Bronchial epithelial cell (primary cell): ENCODE data around the gene GRIN3B. TPM values are rescaled to one million over a fixed set of nuclear protein-coding genes. Genes with fewer than 3 reads are reported as not detected.
A peak's percentile ranks its signal among the peaks of the same experiment; 100 is the strongest.

Experiments
- DNase-seq: peaks from one replicate; pipeline ENCODE4 v3.0.0-alpha.2; 2010; ENCODE audit warnings: low read depth
- FAIRE-seq: peaks from 2 replicates; lab custom pipeline; 2011; peaks lifted over from hg19 to GRCh38; lab: Jason Lieb, UNC
- H3K27me3 ChIP-seq: 2 replicates; pipeline ENCODE4 v1.5.1; 2011; ENCODE audit warnings: low read length; ENCODE audit not compliant: control insufficient read depth, insufficient read depth
- H3K36me3 ChIP-seq: 2 replicates; pipeline ENCODE4 v1.5.1; 2011; ENCODE audit warnings: low read length; ENCODE audit not compliant: control insufficient read depth, insufficient read depth
- H3K4me3 ChIP-seq: 2 replicates; pipeline ENCODE4 v1.5.1; 2011; ENCODE audit warnings: mild to moderate bottlenecking, low read depth, low read length, control low read depth
- total RNA-seq: library from RNA; depleted of rRNA; stranded (reverse); fragments of >200 nt; gene quantifications from 2 replicates; pipeline ENCODE4 v1.2.1, GENCODE V29; 2014
- TF ChIP-seq, protein P1 (sequence below): IDR thresholded peaks from 2 replicates; pipeline ENCODE4 v1.5.1; 2011; ENCODE audit warnings: mild to moderate bottlenecking, moderate library complexity, low read length, control low read depth, inconsistent platforms; ENCODE audit not compliant: insufficient read depth, severe bottlenecking

GRIN3B gene
- total RNA-seq, 1 donor from 2014 or later: 0.26 TPM

GRCh38 chr19:1053176-1054101 is 53.2 kb downstream of the GRIN3B start:
- no peak overlapping the region for H3K4me3 ChIP-seq
- TF ChIP-seq, protein P1, sequence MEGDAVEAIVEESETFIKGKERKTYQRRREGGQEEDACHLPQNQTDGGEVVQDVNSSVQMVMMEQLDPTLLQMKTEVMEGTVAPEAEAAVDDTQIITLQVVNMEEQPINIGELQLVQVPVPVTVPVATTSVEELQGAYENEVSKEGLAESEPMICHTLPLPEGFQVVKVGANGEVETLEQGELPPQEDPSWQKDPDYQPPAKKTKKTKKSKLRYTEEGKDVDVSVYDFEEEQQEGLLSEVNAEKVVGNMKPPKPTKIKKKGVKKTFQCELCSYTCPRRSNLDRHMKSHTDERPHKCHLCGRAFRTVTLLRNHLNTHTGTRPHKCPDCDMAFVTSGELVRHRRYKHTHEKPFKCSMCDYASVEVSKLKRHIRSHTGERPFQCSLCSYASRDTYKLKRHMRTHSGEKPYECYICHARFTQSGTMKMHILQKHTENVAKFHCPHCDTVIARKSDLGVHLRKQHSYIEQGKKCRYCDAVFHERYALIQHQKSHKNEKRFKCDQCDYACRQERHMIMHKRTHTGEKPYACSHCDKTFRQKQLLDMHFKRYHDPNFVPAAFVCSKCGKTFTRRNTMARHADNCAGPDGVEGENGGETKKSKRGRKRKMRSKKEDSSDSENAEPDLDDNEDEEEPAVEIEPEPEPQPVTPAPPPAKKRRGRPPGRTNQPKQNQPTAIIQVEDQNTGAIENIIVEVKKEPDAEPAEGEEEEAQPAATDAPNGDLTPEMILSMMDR: no peak
- no peaks in the 10 kb centered on the region for H3K27me3 ChIP-seq
- DNase-seq (no peak), FAIRE-seq (no peak)
- peaks cover 11% of the 10 kb centered on the region for H3K36me3 ChIP-seq

DNA sequence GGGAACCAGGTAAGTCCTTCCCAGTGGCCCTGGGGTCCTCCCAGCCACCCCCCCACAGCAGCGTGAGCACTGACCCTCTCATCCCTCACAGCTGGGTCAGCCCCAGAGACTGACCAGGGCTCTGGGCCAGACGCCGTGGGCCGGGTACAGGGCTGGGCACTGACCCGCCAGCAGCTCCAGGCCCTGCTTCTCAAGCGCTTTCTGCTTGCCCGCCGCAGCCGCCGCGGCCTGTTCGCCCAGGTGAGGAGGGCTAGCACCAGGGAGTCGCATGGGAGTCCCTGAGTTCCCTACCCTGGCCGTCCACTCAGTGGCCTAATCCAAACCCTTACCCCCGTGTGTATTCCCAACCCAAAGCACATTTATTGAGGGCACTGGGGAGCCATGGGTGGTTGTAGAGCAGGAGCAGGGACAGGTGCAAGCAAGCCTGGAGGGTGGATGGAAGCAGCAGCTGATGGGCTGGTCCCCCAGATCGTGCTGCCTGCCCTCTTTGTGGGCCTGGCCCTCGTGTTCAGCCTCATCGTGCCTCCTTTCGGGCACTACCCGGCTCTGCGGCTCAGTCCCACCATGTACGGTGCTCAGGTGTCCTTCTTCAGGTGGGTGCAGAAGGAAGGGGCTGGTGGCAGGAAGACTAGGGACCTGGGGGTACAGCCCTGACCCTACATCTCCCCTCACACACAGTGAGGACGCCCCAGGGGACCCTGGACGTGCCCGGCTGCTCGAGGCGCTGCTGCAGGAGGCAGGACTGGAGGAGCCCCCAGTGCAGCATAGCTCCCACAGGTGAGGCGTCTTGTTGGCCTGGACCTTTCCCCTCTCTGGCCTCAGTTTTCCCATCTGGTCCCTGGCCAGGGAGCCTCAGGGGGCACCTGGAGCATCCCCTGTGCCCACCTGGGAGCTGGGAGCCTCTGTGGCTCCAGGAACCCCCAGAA is 54.1 kb downstream of the GRIN3B start:
- no peak for DNase-seq
- Histone ChIP-seq H3K27me3 (no peaks in the 10 kb centered on the region), H3K4me3 (no peak overlapping the region), H3K36me3 (peaks cover 13% of the 10 kb centered on the region)
- TF ChIP-seq, protein P1: no peak
- FAIRE-seq: no peak

GRCh38 chr19:1055028-1055425 is 54.8 kb downstream of the GRIN3B start:
- FAIRE-seq (no peak), DNase-seq (no peak)
- Histone ChIP-seq H3K27me3 (no peaks in the 10 kb centered on the region), H3K36me3 (peaks cover 13% of the 10 kb centered on the region), H3K4me3 (no peak overlapping the region)
- TF ChIP-seq, protein P1: no peak

DNA sequence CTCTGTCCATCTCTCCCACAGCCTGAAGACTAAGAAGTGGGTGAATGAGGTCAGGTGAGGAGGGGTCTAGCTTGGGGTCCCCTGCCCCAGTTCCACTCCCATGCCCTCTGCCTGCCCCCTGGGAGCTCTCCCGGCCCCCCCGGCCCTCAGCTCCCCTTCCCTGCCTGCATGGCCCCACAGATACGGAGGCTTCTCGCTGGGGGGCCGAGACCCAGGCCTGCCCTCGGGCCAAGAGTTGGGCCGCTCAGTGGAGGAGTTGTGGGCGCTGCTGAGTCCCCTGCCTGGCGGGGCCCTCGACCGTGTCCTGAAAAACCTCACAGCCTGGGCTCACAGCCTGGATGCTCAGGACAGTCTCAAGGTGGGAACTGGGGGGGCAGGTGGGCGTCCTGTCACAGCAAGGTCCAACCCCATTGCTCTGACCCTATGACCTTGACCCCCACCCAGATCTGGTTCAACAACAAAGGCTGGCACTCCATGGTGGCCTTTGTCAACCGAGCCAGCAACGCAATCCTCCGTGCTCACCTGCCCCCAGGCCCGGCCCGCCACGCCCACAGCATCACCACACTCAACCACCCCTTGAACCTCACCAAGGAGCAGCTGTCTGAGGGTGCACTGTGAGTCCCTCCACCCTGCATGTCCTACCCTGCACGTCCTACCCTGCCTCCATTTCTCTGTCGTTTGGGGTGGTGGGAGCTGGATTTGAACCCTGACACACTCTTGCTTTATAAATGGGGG is 55.8 kb downstream of the GRIN3B start:
- Histone ChIP-seq H3K36me3 (peaks cover 13% of the 10 kb centered on the region), H3K4me3 (no peak overlapping the region), H3K27me3 (no peaks in the 10 kb centered on the region)
- FAIRE-seq (no peak), DNase-seq (no peak)
- TF ChIP-seq, protein P1: no peak

- FAIRE-seq: no peak
- Histone ChIP-seq H3K36me3 (peaks cover 13% of the 10 kb centered on the region), H3K27me3 (no peaks in the 10 kb centered on the region), H3K4me3 (no peak overlapping the region)
- TF ChIP-seq, protein P1: no peak
- peak; percentile 28 for DNase-seq
Measured at GRCh38 chr19:1057176-1057855, 57.1 kb downstream of the GRIN3B start.
